ENCODE results near the gene STRN4.

DNA sequence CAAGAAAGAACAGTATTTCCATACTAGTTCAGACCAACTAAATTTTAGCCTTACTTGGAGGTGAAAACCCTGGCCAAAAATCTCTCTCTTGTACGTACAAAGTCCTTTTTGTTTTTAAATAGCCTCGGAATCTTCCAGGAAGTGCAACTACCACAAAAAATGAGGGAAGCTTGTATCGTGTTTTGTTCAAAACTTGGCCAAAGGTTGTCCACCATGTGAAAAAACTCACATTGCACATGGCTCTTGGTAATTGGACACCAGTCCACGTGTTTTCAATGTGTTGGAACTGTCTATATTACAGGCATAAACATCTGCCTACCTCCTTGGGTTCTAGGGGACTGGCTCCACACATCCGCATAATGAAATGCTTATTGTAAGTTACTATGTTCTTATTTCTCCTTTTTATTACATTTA, 15.2 kb upstream of the STRN4 start:
- TF ChIP-seq CTCF (IDR thresholded peaks at IDR 0.05; ENCODE audit: low read length), result no peak
- TF ChIP-seq EZH2 (optimal IDR thresholded peaks at IDR 0.05; ENCODE audit: low read depth, low read length), result no peak

Measured in MM.1S (cell line).